ENCODE measurements around the gene CXCL8.

DNA sequence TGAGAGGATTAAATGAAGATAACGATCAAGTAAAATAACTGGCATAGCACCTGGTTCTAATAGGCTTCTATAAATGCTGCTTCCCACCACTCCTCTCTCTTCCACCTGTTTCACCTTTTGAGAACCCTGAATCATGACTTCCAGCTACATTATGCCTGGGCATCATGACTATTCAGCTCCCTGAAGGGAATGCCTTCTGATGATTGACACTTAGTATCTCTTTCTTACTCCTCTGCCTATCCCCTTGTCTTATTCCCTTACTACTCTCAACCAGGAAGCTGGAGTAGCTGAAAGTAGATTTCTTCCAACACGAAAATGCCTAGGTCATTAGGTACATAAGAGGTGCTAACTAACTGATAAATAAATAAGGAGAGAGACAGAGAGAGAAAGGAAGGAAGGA, 24.7 kb upstream of the CXCL8 start:
- TF ChIP-seq, protein P1, sequence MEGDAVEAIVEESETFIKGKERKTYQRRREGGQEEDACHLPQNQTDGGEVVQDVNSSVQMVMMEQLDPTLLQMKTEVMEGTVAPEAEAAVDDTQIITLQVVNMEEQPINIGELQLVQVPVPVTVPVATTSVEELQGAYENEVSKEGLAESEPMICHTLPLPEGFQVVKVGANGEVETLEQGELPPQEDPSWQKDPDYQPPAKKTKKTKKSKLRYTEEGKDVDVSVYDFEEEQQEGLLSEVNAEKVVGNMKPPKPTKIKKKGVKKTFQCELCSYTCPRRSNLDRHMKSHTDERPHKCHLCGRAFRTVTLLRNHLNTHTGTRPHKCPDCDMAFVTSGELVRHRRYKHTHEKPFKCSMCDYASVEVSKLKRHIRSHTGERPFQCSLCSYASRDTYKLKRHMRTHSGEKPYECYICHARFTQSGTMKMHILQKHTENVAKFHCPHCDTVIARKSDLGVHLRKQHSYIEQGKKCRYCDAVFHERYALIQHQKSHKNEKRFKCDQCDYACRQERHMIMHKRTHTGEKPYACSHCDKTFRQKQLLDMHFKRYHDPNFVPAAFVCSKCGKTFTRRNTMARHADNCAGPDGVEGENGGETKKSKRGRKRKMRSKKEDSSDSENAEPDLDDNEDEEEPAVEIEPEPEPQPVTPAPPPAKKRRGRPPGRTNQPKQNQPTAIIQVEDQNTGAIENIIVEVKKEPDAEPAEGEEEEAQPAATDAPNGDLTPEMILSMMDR (IDR thresholded peaks at IDR 0.05) = no peak
- no peak for TF ChIP-seq POLR2A (IDR thresholded peaks at IDR 0.05)
